ENCODE data around the gene TAF11L14.

GRCh38 chr5:17655921-17656320 is 21.7 kb downstream of the TAF11L14 start:
- TF ChIP-seq CTCF (IDR thresholded peaks at IDR 0.05) (no peak), POLR2A (IDR thresholded peaks at IDR 0.05) (no peak)

Measured in lower leg skin (tissue), 3 donors.